H1 (cell line): Measurements from ENCODE around the gene SEMA3F. TPM values are rescaled to one million over a fixed set of nuclear protein-coding genes. Genes with fewer than 3 reads are reported as not detected.
A peak's percentile ranks its signal among the peaks of the same experiment; 100 is the strongest.

Experiments used
- CTCF ChIA-PET: fragments of 300-600 bp; sonication (Branson Sonifier 250); formaldehyde crosslinking; loops from one replicate; lab custom pipeline; 2021; ENCODE audit not compliant: partially characterized antibody; lab: Charles Lee
- POLR2A ChIA-PET: fragments of 300-600 bp; sonication (Branson Sonifier 250); formaldehyde crosslinking; loops from one replicate; lab custom pipeline; 2021; ENCODE audit warnings: inconsistent platforms; ENCODE audit not compliant: partially characterized antibody; lab: Charles Lee
- DNase-seq, 2 experiments: peaks; one replicate each; pipeline versions ENCODE4 v3.0.0 to v3.0.0-alpha.2; 2010 to 2022; ENCODE audit warnings: low spot score in 2 of 2, low read depth in 1 of 2, mixed read lengths in 1 of 2
- FAIRE-seq: peaks from 2 replicates; lab custom pipeline; 2011; peaks lifted over from hg19 to GRCh38; lab: Jason Lieb, UNC
- H2AFZ ChIP-seq: 2 replicates; pipeline ENCODE4 v1.8.1; 2012; ENCODE audit warnings: low read length, inconsistent platforms
- H2AK5ac ChIP-seq: 2 replicates; pipeline ENCODE4 v1.6.1; 2013; ENCODE audit warnings: low read depth, low read length
- H2BK120ac ChIP-seq: replicated peaks from 2 replicates; pipeline ENCODE3; 2013; ENCODE audit warnings: low read depth, low read length, inconsistent platforms
- H2BK12ac ChIP-seq: 2 replicates; pipeline ENCODE4 v1.6.1; 2013; ENCODE audit warnings: low read depth, low read length
- H2BK15ac ChIP-seq: 2 replicates; pipeline ENCODE4 v1.6.1; 2013; ENCODE audit warnings: low read length
- H2BK20ac ChIP-seq: 2 replicates; pipeline ENCODE4 v1.6.1; 2013; ENCODE audit warnings: low read length
- H2BK5ac ChIP-seq: 2 replicates; pipeline ENCODE4 v1.6.1; 2013; ENCODE audit warnings: low read depth, low read length
- H3K14ac ChIP-seq: 2 replicates; pipeline ENCODE4 v1.6.1; 2013; ENCODE audit warnings: inconsistent platforms; ENCODE audit not compliant: insufficient read length
- H3K18ac ChIP-seq: 2 replicates; pipeline ENCODE4 v1.6.1; 2013; ENCODE audit warnings: low read length; ENCODE audit errors: extremely low read depth
- H3K23ac ChIP-seq: 2 replicates; pipeline ENCODE4 v1.6.1; 2013; ENCODE audit warnings: inconsistent platforms; ENCODE audit not compliant: insufficient read length
- H3K23me2 ChIP-seq: 2 replicates; pipeline ENCODE4 v1.6.1; 2013; ENCODE audit warnings: low read depth, low read length
- H3K27ac ChIP-seq: 2 replicates; pipeline ENCODE4 v1.6.1; 2011; ENCODE audit warnings: low read depth, low read length, inconsistent platforms
- H3K27me3 ChIP-seq, 4 experiments: replicated peaks in 1 of 4; 1 replicate in 1 of 4; 2 replicates in 3 of 4; pipeline versions ENCODE4 v1.6.1 to v1.8.1; 2011 to 2013; ENCODE audit warnings: low read length in 3 of 4, mild to moderate bottlenecking in 3 of 4, inconsistent platforms in 2 of 4, mixed read lengths in 2 of 4, moderate library complexity in 1 of 4; ENCODE audit not compliant: control insufficient read depth in 3 of 4, insufficient read depth in 3 of 4; ENCODE audit errors: extremely low read depth in 1 of 4
- H3K36me3 ChIP-seq, 4 experiments: 2 replicates each; pipeline versions ENCODE4 v1.6.1 to v1.8.1; 2011 to 2013; ENCODE audit warnings: mild to moderate bottlenecking in 4 of 4, low read length in 3 of 4, moderate library complexity in 2 of 4, control low read depth in 1 of 4, inconsistent platforms in 1 of 4; ENCODE audit not compliant: insufficient read depth in 4 of 4, control insufficient read depth in 2 of 4
- H3K4ac ChIP-seq: replicated peaks from 2 replicates; pipeline ENCODE3; 2013; ENCODE audit warnings: low read length, low read depth, mixed read lengths, inconsistent platforms; ENCODE audit not compliant: insufficient read length
- H3K4me1 ChIP-seq, 4 experiments: replicated peaks in 1 of 4; 1 replicate in 1 of 4; 2 replicates in 3 of 4; pipeline versions ENCODE4 v1.6.1 to v1.8.1; 2011 to 2013; ENCODE audit warnings: low read length in 3 of 4, inconsistent platforms in 2 of 4, mixed read lengths in 1 of 4; ENCODE audit not compliant: insufficient read depth in 4 of 4, control insufficient read depth in 3 of 4
- H3K4me2 ChIP-seq, 2 experiments: 2 replicates each; pipeline versions ENCODE4 v1.6.1 to v1.8.1; 2011 to 2013; ENCODE audit warnings: low read depth in 2 of 2, low read length in 2 of 2, control low read depth in 1 of 2, inconsistent platforms in 1 of 2, mild to moderate bottlenecking in 1 of 2; ENCODE audit not compliant: insufficient read depth in 1 of 2
- H3K4me3 ChIP-seq, 4 experiments: fragments of 200-600, 300-600 bp in 1 of 4; sonication (generic), shearing (Covaris generic), sonication (Bioruptor Twin) in 1 of 4; 2 replicates each; pipeline versions ENCODE4 v1.5.1 to v1.8.1; 2011 to 2016; ENCODE audit warnings: low read length in 4 of 4, low read depth in 3 of 4, control low read depth in 2 of 4, inconsistent platforms in 2 of 4, mild to moderate bottlenecking in 2 of 4, mixed read lengths in 1 of 4, moderate library complexity in 1 of 4; ENCODE audit not compliant: insufficient read depth in 2 of 4; ENCODE audit errors: extremely low read depth in 1 of 4
- H3K56ac ChIP-seq: replicated peaks from 2 replicates; pipeline ENCODE3; 2013; ENCODE audit warnings: low read depth, mild to moderate bottlenecking, mixed read lengths, low read length, inconsistent platforms; ENCODE audit not compliant: insufficient read length
- H3K79me1 ChIP-seq: 2 replicates; pipeline ENCODE4 v1.6.1; 2013; ENCODE audit warnings: low read depth, low read length, control low read depth
- H3K79me2 ChIP-seq, 2 experiments: 2 replicates each; pipeline versions ENCODE4 v1.6.1 to v1.8.1; 2012 to 2013; ENCODE audit warnings: low read length in 2 of 2, mild to moderate bottlenecking in 2 of 2, inconsistent platforms in 1 of 2; ENCODE audit not compliant: insufficient read depth in 2 of 2, control insufficient read depth in 1 of 2
- H3K9ac ChIP-seq, 4 experiments: replicated peaks in 1 of 4; 1 replicate in 1 of 4; 2 replicates in 3 of 4; pipeline versions ENCODE4 v1.6.1 to v1.8.1; 2011 to 2013; ENCODE audit warnings: low read depth in 3 of 4, low read length in 3 of 4, control low read depth in 2 of 4, mild to moderate bottlenecking in 2 of 4, moderate library complexity in 2 of 4, inconsistent platforms in 1 of 4; ENCODE audit errors: extremely low read depth in 1 of 4
- H3K9me3 ChIP-seq, 2 experiments: 2 replicates each; pipeline versions ENCODE4 v1.6.1 to v1.8.1; 2012 to 2013; ENCODE audit warnings: mild to moderate bottlenecking in 2 of 2, moderate library complexity in 2 of 2, control low read depth in 1 of 2, inconsistent platforms in 1 of 2, low read depth in 1 of 2, low read length in 1 of 2, mixed read lengths in 1 of 2; ENCODE audit not compliant: insufficient read depth in 2 of 2
- H4K20me1 ChIP-seq, 2 experiments: replicated peaks in 1 of 2; 2 replicates each; pipeline versions ENCODE3 to v1.8.1; 2011 to 2013; ENCODE audit warnings: inconsistent platforms in 2 of 2, low read length in 2 of 2, mild to moderate bottlenecking in 1 of 2; ENCODE audit not compliant: insufficient read depth in 2 of 2, control insufficient read depth in 1 of 2
- H4K5ac ChIP-seq: 2 replicates; pipeline ENCODE4 v1.6.1; 2013; ENCODE audit warnings: low read length, low read depth, mixed read lengths, inconsistent platforms; ENCODE audit not compliant: insufficient read length
- H4K8ac ChIP-seq: 2 replicates; pipeline ENCODE4 v1.8.0; 2013; ENCODE audit warnings: mild to moderate bottlenecking, moderate library complexity, low read length, inconsistent platforms; ENCODE audit not compliant: insufficient read depth; ENCODE audit errors: extremely low read depth
- H4K91ac ChIP-seq: replicated peaks from 2 replicates; pipeline ENCODE3; 2013; ENCODE audit warnings: low read length, mixed read lengths, inconsistent platforms; ENCODE audit not compliant: insufficient read length
- ATF2 ChIP-seq: IDR thresholded peaks from 2 replicates; pipeline ENCODE4 v1.6.1; 2012; ENCODE audit warnings: low read length, inconsistent platforms
- CHD1 ChIP-seq: IDR thresholded peaks from 2 replicates; pipeline ENCODE4 v1.6.1; 2012; ENCODE audit warnings: low read depth, low read length, improper control_type of control experiment
- CTBP2 ChIP-seq: IDR thresholded peaks from 2 replicates; pipeline ENCODE4 v1.7.0; 2011; ENCODE audit warnings: borderline replicate concordance, mild to moderate bottlenecking, moderate library complexity, mixed read lengths, low read length; ENCODE audit not compliant: insufficient read depth, insufficient read length
- POLR2AphosphoS5 ChIP-seq: IDR thresholded peaks from 2 replicates; pipeline ENCODE4 v1.6.1; 2011; ENCODE audit warnings: low read depth, low read length
- RBBP5 ChIP-seq: IDR thresholded peaks from 2 replicates; pipeline ENCODE4 v1.7.1; 2012; ENCODE audit warnings: low read depth, mild to moderate bottlenecking, inconsistent platforms, low read length, moderate library complexity, borderline replicate concordance
- SRF ChIP-seq: IDR thresholded peaks from 2 replicates; pipeline ENCODE4 v1.6.1; 2011; ENCODE audit warnings: mild to moderate bottlenecking, low read depth, low read length, moderate library complexity
- SUZ12 ChIP-seq: fragments of 200-600 bp; sonication (generic); IDR thresholded peaks from 2 replicates; pipeline ENCODE4 v1.6.1; 2012; ENCODE audit warnings: mild to moderate bottlenecking, inconsistent platforms, low read length, moderate library complexity, mixed read lengths
- TAF7 ChIP-seq: optimal IDR thresholded peaks from 2 replicates; pipeline ENCODE3; 2011; ENCODE audit warnings: low read depth, mild to moderate bottlenecking, inconsistent platforms, low read length, moderate library complexity, borderline replicate concordance
- TEAD4 ChIP-seq: IDR thresholded peaks from 2 replicates; pipeline ENCODE4 v1.6.1; 2012; ENCODE audit warnings: low read depth, low read length, inconsistent platforms, mixed read lengths
- USF2 ChIP-seq: IDR thresholded peaks from 2 replicates; pipeline ENCODE4 v1.6.1; 2011; ENCODE audit warnings: low read length, improper control_type of control experiment
- WGBS, 2 experiments: shearing (Covaris generic) in 1 of 2; methylation state at CpG; one replicate each; pipeline versions ENCODE4 v1.1.6 to v1.1.7; 2013 to 2015; ENCODE audit warnings: low lambda C conversion rate in 2 of 2, mixed read lengths in 2 of 2, inconsistent platforms in 1 of 2, low coverage in 1 of 2, missing lambda C conversion rate in 1 of 2; ENCODE audit not compliant: insufficient replicate concordance in 2 of 2, insufficient coverage in 1 of 2, insufficient read length in 1 of 2; ENCODE audit errors: extremely low coverage in 1 of 2, missing lambda C conversion rate in 1 of 2; 5-methylcytosine and 5-hydroxymethylcytosine counted together
- polyA plus RNA-seq, 7 experiments: library from polyadenylated mRNA; depleted of rRNA in 3 of 7; stranded (reverse) in 5 of 7; unstranded in 2 of 7; fragments of >200 nt in 5 of 7; fragments of 200-250 nt in 2 of 7; gene quantifications; 1 replicate in 5 of 7; 2 replicates in 1 of 7; 4 replicates in 1 of 7; pipeline versions ENCODE4 v1.2.1 to v1.2.3, GENCODE V29; 2011 to 2013; ENCODE audit warnings: missing spikeins in 2 of 7, mixed read lengths in 2 of 7
- total RNA-seq: library from RNA; stranded (reverse); fragmentation: NEBNext Ultra II Directional; extraction: Animal tissue kit (Norgen Biotek cat#: 25700); gene quantifications from 2 replicates; pipeline ENCODE4 v1.2.1, GENCODE V29; 2021

Gene SEMA3F
- total and polyA plus RNA-seq, 2 of the 8 experiments (the other 6 are each of a cell fraction or from before 2014, with no cell fraction given) = 20.3 to 37.0 TPM

- Histone ChIP-seq H4K20me1 (peaks cover 0 to 5% of the 10 kb centered on the region in 2 experiments), H3K9ac (no peak overlapping the region), H3K4me1 (peaks cover 0 to 6% (median under 1%) of the 10 kb centered on the region in 4 experiments; a peak in 4 of 7 replicates), H3K4ac (peak overlapping the region; percentile 88), H2BK12ac (no peak overlapping the region), H3K79me1 (no peaks in the 10 kb centered on the region), H3K27me3 (peaks cover 0 to 12% (median 4%) of the 10 kb centered on the region in 4 experiments; a peak in 2 of 7 replicates), H2BK5ac (no peak overlapping the region), H2AFZ (no peak overlapping the region), H3K36me3 (peaks cover 3 to 21% (median 9%) of the 10 kb centered on the region in 4 experiments; a peak in 7 of 8 replicates), H2BK120ac (peak overlapping the region; percentile 84), H2AK5ac (no peak overlapping the region), H2BK15ac (0 out of 2 replicates have a peak overlapping the region, but pooled peaks have one; percentile 83), H3K23ac (no peak overlapping the region), H2BK20ac (no peak overlapping the region), H3K18ac (no peak overlapping the region), H4K8ac (no peak overlapping the region), H3K4me3 (no peak overlapping the region), H3K27ac (no peak overlapping the region), H3K23me2 (peaks cover 2% of the 10 kb centered on the region; the same call in 1 of the 2 replicates), H3K4me2 (no peak overlapping the region), H4K91ac (no peak overlapping the region), H3K14ac (no peak overlapping the region), H4K5ac (no peak overlapping the region), H3K79me2 (no peaks in the 10 kb centered on the region), H3K9me3 (no peaks in the 10 kb centered on the region), H3K56ac (no peak overlapping the region)
- 92% methylated on average over 7 of the region's 7 CpGs; no CpG with 5 or more reads in 1 of the 2 experiments for WGBS, 2 experiments
- ChIA-PET CTCF (interaction anchor here (0.6 to 19.7 kb wide), 16 partner anchors 15 to 95 kb away, joined by 3 to 1138 read pairs (median 23); partner anchors contain the start of genes GNAI2 and SLC38A3), POLR2A (interaction anchor here (1.0 to 11.9 kb wide), 5 partner anchors 8 to 74 kb away, joined by 3 to 128 read pairs (median 5); no protein-coding TSS in a partner anchor)
- DNase-seq (no peak), FAIRE-seq (peak; percentile 13)
- no peak for TF ChIP-seq RBBP5
- no peak for TF ChIP-seq ATF2
- TF ChIP-seq SUZ12 = no peak
- TF ChIP-seq TAF7 = no peak
- TF ChIP-seq CHD1 = no peak
- TF ChIP-seq TEAD4 = no peak
- no peak for TF ChIP-seq USF2
- TF ChIP-seq SRF = no peak
- no peak; the same call in 1 of the 2 replicates for TF ChIP-seq POLR2AphosphoS5
- TF ChIP-seq CTBP2 = no peak
Observed at GRCh38 chr3:50189989-50190388, 34.9 kb downstream of the SEMA3F start.
